ENCODE results near the gene GRIK5.
"Not testable (repeated sequence)": the region's sequence is repeated elsewhere in the genome, so short reads cannot be mapped to it uniquely, and the experiment has no call there.

The GRIK5 gene, protein sequence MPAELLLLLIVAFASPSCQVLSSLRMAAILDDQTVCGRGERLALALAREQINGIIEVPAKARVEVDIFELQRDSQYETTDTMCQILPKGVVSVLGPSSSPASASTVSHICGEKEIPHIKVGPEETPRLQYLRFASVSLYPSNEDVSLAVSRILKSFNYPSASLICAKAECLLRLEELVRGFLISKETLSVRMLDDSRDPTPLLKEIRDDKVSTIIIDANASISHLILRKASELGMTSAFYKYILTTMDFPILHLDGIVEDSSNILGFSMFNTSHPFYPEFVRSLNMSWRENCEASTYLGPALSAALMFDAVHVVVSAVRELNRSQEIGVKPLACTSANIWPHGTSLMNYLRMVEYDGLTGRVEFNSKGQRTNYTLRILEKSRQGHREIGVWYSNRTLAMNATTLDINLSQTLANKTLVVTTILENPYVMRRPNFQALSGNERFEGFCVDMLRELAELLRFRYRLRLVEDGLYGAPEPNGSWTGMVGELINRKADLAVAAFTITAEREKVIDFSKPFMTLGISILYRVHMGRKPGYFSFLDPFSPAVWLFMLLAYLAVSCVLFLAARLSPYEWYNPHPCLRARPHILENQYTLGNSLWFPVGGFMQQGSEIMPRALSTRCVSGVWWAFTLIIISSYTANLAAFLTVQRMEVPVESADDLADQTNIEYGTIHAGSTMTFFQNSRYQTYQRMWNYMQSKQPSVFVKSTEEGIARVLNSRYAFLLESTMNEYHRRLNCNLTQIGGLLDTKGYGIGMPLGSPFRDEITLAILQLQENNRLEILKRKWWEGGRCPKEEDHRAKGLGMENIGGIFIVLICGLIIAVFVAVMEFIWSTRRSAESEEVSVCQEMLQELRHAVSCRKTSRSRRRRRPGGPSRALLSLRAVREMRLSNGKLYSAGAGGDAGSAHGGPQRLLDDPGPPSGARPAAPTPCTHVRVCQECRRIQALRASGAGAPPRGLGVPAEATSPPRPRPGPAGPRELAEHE

DNA sequence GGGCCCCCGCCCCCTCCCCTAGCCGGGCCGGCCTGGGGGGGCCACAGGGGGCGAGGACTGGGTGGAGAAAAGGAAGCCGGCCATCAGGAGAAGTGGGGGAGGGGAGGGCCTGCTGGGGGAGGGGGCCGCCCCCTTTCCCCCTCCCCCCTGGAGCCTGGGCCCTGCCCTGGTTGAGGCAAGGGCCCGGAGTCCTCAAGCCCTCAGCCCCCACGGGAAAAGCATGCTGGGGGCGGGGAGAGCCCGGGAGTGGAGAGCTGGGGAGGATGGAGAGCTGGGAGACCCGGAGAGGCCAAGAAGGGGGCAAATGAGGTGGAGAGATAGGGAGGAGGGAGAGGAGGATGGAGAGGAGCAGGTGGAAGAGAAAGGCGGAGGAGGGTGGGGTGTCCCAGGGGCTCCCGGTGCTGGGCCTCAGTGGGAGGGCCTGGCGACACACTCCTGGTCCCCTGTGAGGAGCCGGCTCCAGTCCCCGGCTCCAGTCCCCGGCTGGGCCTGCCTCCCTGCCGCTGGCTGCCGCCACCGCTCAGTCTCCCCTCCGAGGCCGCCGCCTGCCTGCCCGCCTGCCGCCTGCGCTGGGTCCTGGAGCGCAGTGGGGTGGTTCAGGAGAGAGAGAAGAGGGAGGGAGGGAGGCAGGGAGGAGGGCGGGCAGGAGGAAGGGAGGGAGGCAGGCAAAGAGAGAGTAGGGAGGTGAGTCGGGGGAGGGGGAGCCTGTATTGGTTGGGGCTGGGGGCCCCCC, at the start of gene GRIK5:
Gene GRIK5 (minus strand): TSS at position 588 of the 733 bp plus-strand sequence. CDS start 4,436 bp downstream, outside the sequence.
- no peak for DNase-seq (ENCODE audit: low read depth)

DNA sequence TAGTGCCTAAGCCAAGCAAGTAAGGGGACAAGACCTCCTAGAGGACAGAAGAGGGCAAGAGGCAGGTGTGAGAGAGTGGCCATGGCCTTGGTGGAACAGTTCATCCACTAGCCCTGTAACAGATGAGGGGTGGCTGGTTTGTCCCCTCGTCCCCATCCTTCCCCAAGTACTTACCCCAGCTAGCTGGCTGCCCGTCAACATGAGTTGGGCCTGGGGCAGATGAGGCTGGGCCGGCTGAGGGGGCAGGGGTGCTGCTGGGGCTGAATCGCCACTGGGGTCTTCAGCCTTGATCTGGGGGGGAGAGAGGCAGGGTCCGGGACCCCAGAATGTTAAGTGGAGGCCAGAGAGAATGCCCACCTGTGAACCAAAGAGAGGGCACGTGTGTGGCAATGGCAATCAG, 47.1 kb upstream of the GRIK5 start:
- DNase-seq (ENCODE audit: low read depth) = no peak

DNA sequence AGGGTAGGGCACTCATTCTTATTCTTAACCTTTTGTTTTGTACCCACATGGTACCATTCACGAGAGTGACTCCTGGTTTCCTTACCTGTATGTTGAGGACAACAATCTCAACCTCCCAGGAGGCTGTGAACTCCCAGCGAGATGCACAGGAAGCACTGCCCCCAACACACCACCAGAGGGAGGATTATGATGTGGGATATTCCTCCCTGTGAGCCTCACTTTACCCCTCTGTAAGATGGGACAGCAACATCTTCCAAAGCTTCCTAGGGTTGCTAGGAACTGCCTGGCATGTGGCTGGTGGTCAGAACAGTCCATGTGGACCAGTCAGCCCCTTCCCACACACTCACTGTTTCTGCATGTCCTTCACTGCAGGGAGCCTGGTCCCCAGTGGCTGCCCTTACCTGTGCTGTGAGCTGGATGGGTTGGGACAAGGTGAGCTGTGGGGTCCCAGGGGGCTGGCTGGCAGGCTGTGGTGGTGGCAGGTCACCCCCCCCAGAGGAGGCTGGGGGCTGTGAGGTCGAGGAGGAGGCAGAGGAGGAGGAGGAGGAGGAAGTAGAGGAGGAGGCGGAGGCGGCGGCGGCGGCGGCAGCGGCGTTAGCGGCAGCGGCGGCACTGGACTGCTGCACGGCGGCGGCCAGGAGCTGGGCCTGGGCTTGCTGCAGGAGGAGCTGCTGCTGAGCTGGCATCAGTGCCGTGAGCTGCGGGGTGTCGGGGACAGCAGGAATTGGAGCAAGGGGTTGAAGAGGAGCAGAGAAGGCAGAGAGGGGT, 46.5 kb upstream of the GRIK5 start:
- no peak for DNase-seq (ENCODE audit: low read depth)

DNA sequence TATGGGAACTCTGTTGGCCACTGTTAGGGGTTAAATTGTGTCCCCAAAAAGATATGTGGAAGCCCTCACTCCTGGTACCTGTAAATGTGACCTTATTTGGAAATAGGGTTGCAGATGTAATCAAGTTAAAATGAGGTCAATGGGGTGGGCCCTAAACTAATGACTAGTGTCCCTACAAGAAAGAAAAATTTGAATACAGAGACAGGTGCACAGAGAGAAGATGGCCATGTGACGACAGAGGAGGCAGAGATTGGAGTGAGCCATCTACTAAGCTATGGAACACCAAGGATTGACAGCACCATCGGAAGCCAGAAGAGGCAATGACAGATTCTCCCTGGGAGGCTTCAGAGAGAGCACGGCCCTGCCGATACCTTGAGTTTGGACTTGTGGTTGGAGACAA, 45.7 kb upstream of the GRIK5 start:
- DNase-seq (ENCODE audit: low read depth) = no peak

DNA sequence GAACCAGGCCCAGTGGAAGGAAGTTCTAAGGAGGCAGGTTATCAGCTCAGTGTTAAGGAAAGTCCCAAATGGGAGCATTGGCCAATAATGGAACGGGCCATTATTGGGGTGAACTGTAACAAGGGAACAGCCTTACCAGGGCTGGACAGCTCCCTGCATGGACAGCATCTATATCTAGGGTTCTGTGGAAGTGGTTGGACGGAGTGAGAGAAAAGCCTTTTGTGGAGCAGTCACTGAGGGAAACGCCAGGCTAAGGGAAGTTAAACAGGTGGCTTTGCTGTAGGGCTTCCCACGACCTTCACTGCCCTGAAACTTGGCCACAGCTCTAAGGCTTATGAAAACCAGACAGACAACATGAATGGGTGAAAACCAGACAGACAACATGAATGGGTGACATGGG, 45.2 kb upstream of the GRIK5 start:
- DNase-seq (ENCODE audit: low read depth) = no peak

DNA sequence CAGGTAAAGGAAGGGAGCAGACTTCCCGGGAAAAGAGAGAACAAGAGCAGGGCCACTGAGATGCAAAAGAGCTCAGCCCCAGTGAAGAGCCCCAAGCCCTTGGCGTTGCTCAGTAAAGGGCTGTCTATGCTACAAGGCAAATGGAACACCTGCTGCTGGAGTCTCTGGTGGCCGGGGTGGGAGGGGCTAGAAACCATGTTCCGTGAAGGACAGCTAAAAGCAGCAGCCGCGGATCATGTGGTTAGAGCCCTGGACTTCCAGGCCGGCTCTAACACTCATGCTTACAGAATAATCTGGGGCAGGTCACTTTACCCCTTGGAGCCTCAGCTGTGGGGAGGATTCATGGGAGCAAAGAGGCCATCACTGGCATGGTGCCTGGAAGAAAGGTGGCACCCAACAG, 44.4 kb upstream of the GRIK5 start:
- no peak for DNase-seq (ENCODE audit: low read depth)

DNA sequence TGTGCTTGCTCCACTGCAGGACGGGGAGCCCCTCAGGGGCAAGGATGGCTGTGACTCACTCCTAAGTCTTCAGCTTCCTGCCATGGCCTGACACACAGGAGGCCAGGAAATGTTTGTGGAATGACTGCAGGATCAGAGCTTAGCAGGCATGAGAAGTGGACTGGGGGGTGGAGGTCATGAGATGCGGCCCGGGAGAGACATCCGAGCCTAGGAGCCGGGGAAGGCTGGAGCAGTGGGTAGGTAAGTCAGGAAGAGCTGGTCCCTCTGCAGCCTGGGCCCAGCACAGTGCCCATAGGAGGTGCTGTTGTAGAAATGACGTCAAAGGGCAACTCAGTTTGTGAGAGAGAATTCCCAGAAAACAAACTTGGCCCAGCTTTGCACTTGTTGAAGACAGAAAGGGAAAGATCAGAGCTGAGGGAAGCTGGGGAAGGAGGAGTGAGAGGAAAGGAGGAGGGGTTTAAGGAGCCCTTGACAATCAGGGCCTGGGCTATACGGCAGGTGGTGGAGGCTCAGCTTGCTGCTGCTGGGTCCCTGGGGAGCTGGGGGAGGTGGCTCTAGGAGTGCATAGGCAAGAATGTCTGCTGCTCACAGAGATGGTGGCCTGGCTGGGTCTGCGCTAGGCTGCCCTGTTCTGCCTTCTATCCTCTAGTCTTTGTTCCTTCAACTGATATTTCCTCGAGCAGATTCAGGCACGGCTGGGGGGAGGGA, 43.8 kb upstream of the GRIK5 start:
- no peak for DNase-seq (ENCODE audit: low read depth)

DNA sequence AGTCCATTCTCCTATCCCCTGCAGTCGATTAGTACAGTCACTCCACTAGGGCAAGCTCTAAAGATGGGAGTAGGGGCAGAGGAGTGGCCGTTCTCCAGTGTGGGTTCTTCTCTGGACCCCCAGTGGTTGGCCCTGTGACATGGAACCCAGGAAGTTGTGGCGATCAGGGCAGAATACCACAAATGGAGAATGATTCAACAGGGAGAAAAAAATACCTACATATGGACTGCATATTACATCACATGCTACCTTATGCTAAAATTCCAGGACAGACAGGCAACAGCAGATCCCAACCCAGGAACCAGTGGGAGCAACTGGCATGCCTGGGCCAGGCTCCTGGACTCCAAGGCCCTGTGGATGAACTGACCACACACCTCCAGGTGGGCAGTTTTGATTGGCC, 41.8 kb upstream of the GRIK5 start:
- DNase-seq (ENCODE audit: low read depth) = no peak

DNA sequence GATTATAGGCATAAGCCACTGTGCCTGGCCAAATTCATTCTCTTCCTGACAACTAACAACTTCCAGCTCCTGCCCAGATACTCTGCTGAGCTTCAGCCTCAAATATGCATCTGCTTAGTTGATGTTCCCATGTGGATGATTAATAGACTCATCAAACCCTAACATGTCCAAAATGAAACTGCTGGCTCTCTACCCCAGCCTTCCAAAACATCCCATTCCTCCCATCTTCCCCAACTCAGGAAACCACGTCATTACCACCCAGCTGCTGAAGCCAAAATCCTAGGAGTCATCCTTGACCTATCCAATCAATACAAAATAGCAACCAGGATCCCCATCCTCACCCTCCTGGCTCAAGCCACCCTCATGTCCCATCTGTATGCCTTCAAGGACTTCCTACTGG, 41.4 kb upstream of the GRIK5 start:
- no peak for DNase-seq (ENCODE audit: low read depth)

DNA sequence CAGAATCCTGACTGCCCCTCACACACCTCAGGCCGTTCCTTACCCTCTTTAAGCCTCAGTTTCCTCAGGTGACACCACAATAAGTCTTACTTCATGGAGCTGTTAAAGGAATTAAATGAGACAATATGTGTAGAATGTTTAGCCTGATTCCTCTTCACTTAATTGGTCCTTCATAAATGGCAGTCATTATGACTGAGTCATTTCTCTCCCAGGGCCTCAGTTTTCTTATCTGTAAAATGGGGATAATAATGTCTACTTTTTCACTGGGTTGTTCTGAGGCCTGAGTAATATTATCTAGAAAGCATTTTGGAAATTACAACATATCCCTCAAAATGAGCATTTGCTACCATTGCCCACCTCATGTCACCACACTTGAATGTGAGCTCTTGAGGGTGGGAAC, 40.7 kb upstream of the GRIK5 start:
- DNase-seq (ENCODE audit: low read depth) = no peak

DNA sequence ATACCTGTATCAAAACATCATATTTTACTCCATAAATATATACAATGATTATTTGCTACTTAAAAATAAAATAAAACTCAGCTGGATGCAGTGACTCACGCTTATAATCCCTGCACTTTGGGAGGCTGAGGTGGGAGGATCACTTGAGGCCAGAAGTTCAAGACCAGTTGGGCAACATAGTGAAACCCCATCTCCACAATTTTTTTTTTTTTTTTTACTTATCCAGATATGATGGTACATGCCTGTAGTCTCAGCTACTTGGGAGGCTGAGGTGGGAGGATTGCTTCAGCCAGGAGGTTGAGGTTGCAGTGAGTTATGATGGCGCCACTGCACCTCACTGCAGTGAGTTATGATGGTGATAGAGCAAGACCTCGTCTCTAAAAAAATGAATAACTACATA, 39.9 kb upstream of the GRIK5 start:
- no peak for DNase-seq (ENCODE audit: low read depth)

DNA sequence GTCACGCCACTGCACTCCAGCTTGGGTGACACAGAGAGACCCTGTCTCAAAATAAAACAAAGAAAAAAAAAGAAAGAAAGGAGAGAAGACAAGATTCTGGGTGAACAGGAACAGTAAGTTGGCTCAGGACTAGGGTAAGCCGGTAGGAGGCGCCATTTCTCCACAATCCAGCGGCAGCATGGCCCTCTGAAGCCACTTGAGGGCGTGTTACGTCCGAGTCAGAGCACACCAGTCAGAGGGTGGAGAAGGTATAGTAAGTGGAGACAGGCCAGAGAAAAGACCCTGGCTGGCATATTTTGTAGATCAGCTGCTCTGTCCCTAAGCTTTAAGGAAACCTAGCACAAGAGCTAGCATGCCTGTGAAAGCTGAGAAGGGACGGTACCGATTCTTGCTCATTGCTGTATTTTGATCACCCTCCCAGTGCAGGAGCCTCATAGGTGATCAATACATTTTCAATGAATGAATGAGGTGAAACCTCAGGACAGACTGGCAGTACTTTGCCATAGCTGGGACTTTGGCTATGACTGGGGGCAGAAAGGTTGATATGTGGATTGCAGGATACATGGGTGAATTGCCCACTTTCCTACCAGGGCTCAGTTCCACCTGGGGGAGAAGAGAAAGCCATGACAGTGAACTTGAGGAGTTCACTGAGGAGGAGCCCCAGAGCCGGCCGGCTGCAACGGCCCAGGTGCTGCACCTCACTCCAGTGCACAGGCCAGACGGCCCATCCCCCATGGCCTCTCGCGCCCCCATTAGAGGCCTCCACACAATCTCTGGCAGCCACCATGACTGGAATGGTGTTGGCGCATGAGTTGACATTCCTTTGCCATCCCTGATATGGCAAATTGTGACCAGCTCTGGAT, 38.8 kb upstream of the GRIK5 start:
- DNase-seq (ENCODE audit: low read depth) = peak; percentile 75

DNA sequence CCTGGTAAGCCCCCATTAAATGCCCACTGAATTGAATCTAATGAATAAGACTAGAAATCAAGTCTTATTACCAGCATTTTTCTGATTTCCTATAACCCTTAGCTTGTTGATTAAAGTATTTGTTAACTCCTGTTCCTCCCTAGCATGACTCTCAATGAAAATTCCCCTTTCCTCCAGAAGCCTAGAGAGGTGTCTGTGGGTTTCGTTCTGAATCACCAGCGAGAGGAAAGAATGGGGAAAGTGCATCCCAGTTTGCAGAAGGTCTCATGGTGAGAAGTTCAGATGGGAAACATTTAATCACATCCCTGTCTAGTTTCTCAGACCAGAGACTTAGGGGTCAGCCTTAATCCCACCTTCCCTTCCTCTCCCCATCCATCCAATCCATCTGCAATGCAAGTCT, 35.4 kb upstream of the GRIK5 start:
- DNase-seq (ENCODE audit: low read depth) = no peak

DNA sequence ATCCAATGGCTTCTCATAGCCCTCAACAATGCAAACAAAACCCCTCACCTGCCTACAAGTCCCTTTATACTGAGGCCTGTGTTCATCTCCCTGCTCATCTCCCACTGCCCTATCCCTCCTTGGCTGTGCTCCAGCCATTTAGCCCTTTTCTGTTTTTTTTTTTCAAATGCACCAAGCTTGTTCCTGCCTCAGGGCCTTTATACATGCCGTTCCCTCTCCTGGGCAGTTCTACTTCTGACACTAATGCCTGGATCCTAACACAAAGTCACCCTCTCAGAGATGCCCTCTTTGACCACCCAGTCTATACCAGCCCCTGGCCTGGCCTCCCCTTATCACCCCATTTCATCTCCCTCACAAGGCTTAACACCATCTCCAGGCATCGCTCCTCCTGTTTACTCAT, 32.9 kb upstream of the GRIK5 start:
- no peak for DNase-seq (ENCODE audit: low read depth)

DNA sequence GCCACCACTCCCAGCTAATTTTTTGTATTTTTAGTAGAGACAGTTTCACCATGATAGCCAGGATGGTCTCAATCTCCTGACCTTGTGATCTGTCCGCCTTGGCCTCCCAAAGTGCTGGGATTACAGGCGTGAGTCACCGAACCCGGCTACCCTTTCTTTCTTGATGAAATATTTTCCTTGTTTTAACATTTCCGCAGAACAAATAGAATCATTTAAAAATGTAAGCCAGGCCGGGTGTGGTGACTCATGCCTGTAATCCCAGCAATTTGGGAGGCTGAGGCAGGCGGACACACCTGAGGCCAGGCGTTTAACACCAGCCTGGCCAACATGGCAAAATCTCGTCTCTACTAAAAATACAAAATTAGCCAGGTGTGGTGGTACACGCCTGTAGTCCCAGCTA, 30.2 kb upstream of the GRIK5 start:
- not testable (repeated sequence) for DNase-seq (ENCODE audit: low read depth)

DNA sequence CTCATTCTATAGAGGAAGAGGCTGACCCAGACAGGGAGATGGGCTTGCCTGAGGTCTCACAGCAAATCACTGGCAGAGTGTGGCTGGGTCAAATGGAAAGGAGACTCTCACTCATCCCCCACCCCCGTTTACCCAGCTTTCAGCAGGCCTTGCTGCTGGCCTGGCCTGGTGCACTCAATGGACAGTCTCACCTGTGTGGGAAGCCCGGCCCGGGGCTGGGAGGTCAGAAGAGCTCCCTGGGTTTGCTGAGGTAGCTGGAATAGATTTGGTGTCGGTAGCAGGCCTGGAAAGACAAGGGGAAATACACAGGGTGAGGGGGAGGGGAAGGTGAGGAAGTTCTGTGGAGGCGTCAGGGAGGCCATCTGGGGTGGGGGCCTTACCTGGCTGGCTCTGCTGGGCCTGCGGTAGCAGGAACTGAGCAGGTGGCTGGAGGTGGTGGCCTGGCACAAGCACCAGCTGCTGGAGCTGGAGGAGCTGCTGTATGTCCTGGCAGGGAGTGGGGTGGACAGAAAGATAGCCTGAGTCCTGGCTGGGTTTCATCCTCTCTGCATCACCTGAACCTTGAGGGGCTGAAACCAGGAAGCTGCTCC, 29.4 kb upstream of the GRIK5 start:
- no peak for DNase-seq (ENCODE audit: low read depth)

DNA sequence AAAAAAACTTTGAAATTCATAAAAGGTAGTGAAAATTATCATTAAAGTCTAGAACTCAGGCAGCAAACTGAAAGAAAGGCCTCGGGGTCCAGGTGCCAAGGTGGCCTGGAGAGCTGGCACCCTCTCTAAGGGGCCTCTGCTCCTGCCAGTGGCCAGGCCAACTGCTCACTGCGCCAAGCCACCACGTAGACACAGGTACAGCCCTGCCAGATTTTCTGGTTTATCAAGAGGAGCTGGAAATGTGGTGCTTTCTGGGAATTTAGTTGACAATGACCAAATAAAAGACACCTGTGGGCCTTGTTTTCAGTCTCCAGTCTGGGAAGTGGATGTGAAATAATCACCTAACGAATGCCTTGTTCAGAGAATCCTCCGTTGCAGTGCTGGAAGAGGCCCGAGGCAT, 28.8 kb upstream of the GRIK5 start:
- DNase-seq (ENCODE audit: low read depth) = no peak

DNA sequence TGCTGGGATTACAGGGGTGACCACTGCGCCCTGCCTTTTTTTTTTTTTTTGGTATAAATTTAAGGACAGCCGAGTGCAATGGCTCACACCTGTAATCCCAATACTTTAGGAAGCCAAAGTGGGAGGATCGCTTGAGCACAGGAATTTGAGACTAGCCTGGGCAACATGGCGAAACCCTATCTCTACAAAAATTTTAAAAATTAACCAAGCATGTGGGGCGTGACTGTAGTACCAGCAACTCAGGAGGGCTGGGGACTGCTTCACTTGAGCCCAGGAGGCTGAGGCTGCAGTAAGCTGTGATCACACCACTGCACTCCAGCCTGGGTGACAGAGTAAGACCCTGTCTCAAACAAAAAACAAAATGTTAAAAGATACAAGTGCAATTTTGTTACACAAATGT, 27.5 kb upstream of the GRIK5 start:
- no peak for DNase-seq (ENCODE audit: low read depth)

DNA sequence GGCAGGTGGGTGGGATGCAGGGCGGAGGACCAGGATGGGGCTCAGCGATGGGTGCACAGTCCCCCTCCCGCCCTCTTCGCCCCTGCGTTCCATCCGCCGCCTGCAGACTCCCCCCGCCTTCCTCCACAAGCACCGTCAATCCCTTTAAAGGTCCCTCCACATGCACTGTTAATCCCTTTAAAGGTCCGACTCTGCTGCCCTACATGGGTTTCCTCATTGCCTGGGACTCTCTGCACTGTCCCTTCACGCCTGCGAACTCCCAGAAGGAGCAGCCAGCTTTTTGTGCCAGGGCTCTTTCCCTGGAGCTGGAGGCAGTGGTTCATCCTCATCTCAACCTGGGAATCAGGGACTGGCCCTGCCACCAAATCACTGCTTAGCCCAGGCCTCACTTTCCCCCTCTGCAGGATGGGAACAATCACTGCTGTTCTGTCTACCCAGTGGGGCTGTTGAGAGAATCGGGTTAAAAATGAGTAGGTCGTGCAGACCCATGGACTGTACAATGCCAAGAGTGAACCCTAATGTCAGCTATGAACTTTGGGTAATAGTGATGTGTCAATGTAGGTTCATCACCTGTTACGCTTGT, 26.3 kb upstream of the GRIK5 start:
- no peak for DNase-seq (ENCODE audit: low read depth)
